ENCODE measurements around the gene MED28. TPM values are rescaled to one million over a fixed set of nuclear protein-coding genes. Genes with fewer than 3 reads are reported as not detected.
A peak's percentile ranks its signal among the peaks of the same experiment; 100 is the strongest.

MED28 gene
- total RNA-seq, 4 donors from 2014 or later: 6.1 to 14.5 (median 11.5) TPM

GRCh38 chr4:17630228-17630627 is 15.8 kb downstream of the MED28 start:
- no peak for DNase-seq
- no peak overlapping the region for H3K27ac ChIP-seq
- H3K9me3 ChIP-seq: no peaks in the 10 kb centered on the region
- intact Hi-C loops (cut with DNase I): no loop called here
- H3K27me3 ChIP-seq: no peaks in the 10 kb centered on the region
- no peak for TF ChIP-seq CTCF (IDR thresholded peaks at IDR 0.05)
- no peak for TF ChIP-seq POLR2A (IDR thresholded peaks at IDR 0.05)
- peaks cover 0 to 100% (median 29%) of the 10 kb centered on the region in 3 donors for H3K36me3 ChIP-seq
- WGBS, 2 donors: 90 to 96% methylated on average over 2 to 4 of the region's 4 CpGs
- no peaks in the 10 kb centered on the region for H3K4me1 ChIP-seq
- H3K4me3 ChIP-seq: no peak overlapping the region

- WGBS, 2 donors: 94 to 96% methylated on average over 9 of the region's 9 CpGs
Measured at GRCh38 chr4:17633600-17633999, 19.2 kb downstream of the MED28 start.

GRCh38 chr4:17635056-17635455 is 20.6 kb downstream of the MED28 start:
- Histone ChIP-seq H3K27ac (no peak overlapping the region), H3K4me3 (no peak overlapping the region), H3K36me3 (peaks cover 0 to 72% (median 3%) of the 10 kb centered on the region in 3 donors), H3K9me3 (no peaks in the 10 kb centered on the region), H3K27me3 (no peaks in the 10 kb centered on the region), H3K4me1 (peaks cover 0 to 6% (median 0%) of the 10 kb centered on the region in 3 donors)
- TF ChIP-seq POLR2A (IDR thresholded peaks at IDR 0.05) (no peak), CTCF (IDR thresholded peaks at IDR 0.05) (no peak)
- intact Hi-C loops (cut with DNase I): loop anchor here (5.0 kb wide), 1 partner anchor 83 kb away; no protein-coding TSS in a partner anchor
- no peak for DNase-seq
- 94 to 95% methylated on average over 4 of the region's 4 CpGs for WGBS, 2 donors

More at GRCh38 chr4:17633600-17633999, 19.2 kb downstream of the MED28 start:
- no peak overlapping the region for H3K4me3 ChIP-seq
- H3K36me3 ChIP-seq: peaks cover 0 to 80% (median 3%) of the 10 kb centered on the region in 3 donors
- peaks cover 0 to 6% (median 0%) of the 10 kb centered on the region in 3 donors for H3K4me1 ChIP-seq
- TF ChIP-seq CTCF (IDR thresholded peaks at IDR 0.05) (no peak), POLR2A (IDR thresholded peaks at IDR 0.05) (no peak)
- H3K27me3 ChIP-seq: no peaks in the 10 kb centered on the region
- no peak for DNase-seq
- H3K27ac ChIP-seq: no peak overlapping the region
- intact Hi-C loops (cut with DNase I): no loop called here
- no peaks in the 10 kb centered on the region for H3K9me3 ChIP-seq

- Histone ChIP-seq H3K9me3 (no peaks in the 10 kb centered on the region), H3K4me1 (peaks cover 0 to 6% (median 0%) of the 10 kb centered on the region in 3 donors), H3K27me3 (no peaks in the 10 kb centered on the region), H3K27ac (no peak overlapping the region), H3K4me3 (no peak overlapping the region), H3K36me3 (peaks cover 0 to 59% (median 3%) of the 10 kb centered on the region in 3 donors)
- TF ChIP-seq CTCF (IDR thresholded peaks at IDR 0.05) (no peak), POLR2A (IDR thresholded peaks at IDR 0.05) (no peak)
- 81 to 94% methylated on average over 6 to 11 of the region's 17 CpGs for WGBS, 2 donors
- DNase-seq: no peak
- intact Hi-C loops (cut with DNase I): loop anchor here (5.0 kb wide), 1 partner anchor 84 kb away; no protein-coding TSS in a partner anchor
Measured at GRCh38 chr4:17636341-17636695, 21.9 kb downstream of the MED28 start.

- TF ChIP-seq POLR2A (IDR thresholded peaks at IDR 0.05): no peak
- TF ChIP-seq CTCF (IDR thresholded peaks at IDR 0.05): peak; percentile 72 to 88 (median 83)
- Histone ChIP-seq H3K27me3 (peaks cover 0 to 3% (median 0%) of the 10 kb centered on the region in 4 donors), H3K4me3 (no peak overlapping the region), H3K36me3 (peaks cover 0 to 53% (median 2%) of the 10 kb centered on the region in 3 donors), H3K27ac (no peak overlapping the region), H3K9me3 (no peaks in the 10 kb centered on the region), H3K4me1 (peaks cover 0 to 6% (median 0%) of the 10 kb centered on the region in 3 donors)
- intact Hi-C loops (cut with DNase I): loop anchor here (5.0 kb wide), 1 partner anchor 85 kb away; no protein-coding TSS in a partner anchor
- WGBS, 2 donors: 28 to 52% methylated on average over 14 to 28 of the region's 32 CpGs
- DNase-seq: no peak
Measured at GRCh38 chr4:17636696-17637622, 22.5 kb downstream of the MED28 start.

Data from esophagus squamous epithelium (tissue), 5 donors.